GM19023 (cell line): ENCODE results near the gene CHST11.

Experiments
- ATAC-seq: cut with Tn5 transposase; IDR thresholded peaks from one replicate; pipeline ENCODE4 v1.9.1; 2021; ENCODE audit warnings: mild to moderate bottlenecking, moderate library complexity; ENCODE audit not compliant: unreplicated experiment

CHST11 gene

DNA sequence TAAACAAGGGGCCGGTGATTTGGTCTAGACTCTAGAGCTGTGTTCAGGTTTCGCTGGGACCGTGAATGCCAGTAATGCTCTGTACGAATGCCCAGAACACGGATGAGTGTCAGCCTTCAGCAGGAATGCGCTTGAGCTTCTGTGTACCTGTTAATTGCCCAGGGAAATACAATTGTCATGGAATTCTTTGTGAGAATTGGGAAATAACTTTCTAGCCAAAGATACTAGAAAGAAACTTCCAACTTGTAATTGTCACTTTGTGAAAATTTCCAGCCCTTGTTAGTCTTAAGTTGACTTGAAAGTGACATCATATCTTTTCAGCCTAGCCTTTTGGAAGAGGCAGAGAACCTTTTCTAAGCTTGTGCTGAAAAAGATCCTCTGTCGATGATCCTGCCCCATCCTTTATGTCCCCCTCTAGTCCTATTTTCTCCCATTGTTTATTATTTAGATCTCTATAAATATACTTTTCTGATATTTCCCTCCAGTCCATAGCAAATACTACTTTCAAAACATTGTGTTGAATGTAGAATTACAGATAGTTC lies 2.7 kb downstream of the CHST11 start:
- no peak for ATAC-seq

DNA sequence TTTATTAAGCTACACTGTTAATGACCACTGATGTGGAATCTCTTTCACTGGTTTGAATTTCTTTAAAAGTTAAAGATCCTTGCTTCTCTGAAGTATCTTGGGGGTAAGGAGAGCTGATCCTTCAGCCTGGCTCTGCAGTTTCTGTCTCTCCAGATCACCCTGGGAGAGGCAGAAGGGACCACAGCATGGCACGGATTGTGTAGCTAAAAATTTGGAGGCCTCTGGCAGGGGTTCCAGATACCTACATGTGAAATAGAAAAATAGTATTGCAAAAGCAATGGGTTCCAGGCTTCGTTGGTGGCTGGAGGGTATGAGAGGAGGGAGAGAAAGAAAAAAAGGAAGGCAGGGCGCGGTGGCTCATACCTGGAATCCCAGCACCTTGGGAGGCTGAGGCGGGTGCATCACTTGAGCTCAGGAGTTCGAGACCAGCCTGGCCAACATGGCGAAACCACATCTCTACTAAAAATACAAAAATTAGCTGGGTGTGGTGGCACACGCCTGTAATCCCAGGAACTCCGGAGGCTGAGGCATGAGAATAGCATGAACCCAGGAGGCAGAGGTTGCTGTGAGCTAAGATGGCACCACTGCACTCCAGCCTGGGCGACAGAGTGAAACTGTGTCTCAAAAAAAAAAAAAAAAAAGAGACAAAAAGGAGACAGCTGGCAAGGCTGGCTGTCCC lies 3.4 kb downstream of the CHST11 start:
- ATAC-seq = no peak

DNA sequence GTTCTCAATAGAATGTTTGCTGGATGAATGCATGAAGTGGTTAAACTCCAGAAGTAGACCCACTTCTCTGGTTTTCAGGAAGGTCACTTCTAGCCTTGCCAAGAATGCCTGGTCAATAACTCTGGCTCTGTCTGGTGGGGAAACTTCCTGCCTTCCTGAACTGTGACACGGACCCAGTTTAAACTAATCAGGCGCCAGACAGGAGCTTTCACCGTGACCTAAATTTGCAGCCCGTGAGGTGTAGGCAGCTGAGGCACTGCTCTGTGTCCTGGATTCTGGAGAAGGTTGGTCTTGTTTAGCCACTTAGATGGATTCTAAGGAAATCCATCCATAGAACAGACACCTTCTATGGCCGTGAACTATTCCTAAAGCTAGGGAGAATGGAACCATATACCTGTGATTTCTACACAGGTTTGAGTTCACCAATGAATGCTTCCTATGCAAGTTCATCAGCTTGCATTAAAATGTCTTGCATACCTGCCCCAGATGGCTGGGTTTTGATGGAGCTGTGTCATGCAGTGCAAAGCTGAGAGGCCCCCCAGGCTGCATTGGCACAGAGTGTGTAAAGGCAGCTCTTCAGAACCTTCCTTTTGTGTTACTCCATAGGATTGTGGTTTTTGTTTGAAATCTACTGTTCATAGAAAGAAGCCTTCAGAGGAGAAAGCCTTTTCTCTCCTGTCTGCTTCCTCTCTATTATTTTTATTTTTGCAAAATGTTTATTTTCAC lies 4.4 kb downstream of the CHST11 start:
- no peak for ATAC-seq

DNA sequence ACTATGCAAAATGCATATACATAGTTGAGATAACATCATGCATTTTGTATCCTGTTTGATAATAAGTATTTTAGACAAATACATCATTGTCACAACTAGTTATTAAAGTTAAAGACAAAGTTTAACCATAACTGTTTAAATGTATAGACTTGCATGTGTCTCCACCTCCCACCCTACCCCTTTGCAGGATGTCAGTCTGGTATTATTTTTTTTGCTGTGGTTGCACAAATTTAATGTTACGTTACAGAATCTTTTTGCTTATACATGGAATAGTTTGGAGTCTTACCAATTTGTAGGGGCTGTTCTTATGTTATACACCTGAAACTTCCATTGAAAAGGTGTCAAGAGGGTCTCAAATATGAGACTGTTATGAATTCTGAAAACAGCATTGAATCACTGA lies 5.6 kb downstream of the CHST11 start:
- ATAC-seq = no peak

DNA sequence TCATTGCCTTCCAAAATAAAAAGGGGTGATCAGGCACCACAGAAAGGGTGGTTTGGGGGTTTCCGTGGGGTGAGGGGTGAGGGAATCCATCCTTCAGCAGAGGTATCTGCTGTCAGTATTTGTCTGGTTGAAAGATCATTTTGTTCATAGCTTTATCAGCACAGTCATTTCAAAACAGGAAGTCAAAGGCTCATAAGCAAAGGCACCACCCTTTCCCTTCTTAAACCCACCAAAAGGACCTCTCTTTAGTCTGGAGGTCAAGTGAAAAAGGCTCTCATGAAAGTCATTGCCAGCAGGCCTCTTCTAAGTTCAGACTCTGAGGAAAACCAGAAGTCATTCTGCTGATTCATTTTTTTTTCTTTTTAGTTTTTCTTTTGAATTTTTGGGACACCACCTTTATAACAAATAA lies 6.2 kb downstream of the CHST11 start:
- peak; percentile 48 for ATAC-seq

DNA sequence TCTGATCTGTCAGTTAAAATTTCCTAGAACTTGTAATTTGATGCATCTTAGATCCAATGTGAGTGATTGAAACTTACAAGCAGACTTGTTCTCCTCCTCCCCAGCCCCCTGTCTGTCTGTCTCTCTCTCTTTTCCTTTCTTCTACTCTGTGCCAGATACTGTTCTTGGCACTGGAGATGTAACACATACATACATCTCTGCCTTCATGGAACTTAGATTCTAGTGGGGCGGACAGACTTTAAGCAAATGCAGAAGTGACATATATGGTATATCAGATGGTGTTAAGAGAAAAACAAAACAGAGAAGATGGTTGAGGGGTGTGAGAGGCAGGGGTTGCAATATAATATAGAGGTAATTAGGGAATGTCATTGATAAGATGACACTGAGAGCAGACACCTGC lies 6.6 kb downstream of the CHST11 start:
- no peak for ATAC-seq

DNA sequence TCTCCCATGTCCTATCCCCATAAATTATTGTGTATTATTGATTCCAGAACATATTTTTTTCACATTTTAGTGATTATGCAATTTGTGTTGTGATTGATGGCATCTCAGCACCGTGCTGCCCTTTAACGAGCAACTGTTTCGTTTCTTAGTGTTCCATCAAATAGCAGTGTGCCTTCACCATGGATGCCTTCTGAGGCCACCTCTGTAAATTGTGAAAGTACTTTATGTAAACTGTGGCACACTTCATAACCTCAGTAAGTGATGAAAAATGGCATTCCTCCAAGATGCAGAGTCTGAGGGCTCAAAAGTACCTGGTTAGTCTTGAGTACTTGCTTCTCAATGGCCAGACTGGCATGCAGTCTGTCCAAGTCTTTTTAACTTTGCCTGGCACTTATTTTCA lies 8.2 kb downstream of the CHST11 start:
- no peak for ATAC-seq

DNA sequence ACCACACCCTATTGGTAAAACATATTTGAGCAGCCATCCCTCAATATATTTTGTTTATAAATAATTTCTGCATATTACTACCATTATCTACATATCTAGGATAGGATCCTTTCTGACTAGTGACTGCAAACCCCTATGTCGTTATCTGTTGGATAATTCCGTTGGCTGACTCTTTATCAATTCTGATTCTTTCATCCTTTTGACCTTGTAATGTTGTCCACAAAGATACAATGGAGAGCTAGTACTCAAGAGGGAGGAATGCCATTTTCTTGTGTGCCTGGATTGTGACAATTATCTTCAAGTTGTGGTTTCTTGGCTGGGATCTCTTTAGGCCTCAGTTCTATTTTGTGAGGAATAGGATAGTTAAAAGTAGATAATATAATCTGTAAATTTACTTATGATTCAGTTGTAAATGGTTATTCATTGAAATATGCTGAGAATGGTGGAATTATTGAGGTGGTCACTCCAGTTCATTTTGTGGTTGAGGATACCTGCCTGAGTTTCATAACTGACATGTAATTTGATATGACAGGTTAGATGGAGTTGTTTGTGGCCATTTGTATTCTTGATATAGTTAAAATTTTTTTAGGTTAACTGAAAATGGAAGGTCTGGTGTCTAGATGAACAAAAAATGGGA lies 10.1 kb downstream of the CHST11 start:
- no peak for ATAC-seq

DNA sequence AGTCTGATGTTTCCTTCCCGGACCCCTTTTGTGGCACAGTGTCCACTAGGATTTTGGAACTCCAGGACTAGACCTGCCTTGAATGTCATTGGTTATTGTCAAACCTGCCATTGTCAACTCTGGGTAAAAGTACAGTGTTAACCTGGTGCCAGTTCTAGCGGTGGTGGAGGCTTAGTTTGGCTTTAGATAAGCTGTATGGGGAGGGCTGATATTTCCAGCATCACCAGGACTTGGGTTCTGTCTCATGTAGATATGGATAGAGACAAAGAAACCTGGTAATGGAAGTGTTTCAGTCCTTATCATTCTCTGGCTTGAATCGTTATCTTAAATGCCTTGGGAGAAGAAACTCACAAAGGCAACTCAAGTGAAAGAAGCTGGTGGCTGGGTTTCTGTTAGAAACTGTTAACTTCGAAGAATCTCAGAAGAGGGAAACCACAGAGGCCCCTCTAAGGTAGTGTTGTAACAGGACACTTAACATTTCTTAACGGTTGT lies 10.6 kb downstream of the CHST11 start:
- ATAC-seq = no peak

DNA sequence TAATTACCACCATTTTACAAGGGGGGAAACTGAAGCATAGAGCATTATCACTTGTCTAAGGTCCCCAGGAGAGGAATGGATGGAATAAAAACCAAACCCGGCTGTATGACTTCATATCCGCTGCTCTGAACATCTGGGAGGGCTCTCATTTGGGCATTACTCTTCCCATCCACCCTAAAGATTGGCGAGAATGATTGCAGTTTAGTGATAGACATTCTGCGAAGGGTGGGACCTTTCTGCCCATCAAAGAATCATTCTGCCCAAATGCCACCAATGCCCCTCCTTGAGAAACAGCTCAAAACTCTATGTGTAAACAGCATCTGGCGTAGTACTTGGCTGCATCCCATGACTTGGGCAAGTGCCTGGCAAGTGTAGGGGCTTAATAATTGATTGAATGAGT lies 11.6 kb downstream of the CHST11 start:
- no peak for ATAC-seq

DNA sequence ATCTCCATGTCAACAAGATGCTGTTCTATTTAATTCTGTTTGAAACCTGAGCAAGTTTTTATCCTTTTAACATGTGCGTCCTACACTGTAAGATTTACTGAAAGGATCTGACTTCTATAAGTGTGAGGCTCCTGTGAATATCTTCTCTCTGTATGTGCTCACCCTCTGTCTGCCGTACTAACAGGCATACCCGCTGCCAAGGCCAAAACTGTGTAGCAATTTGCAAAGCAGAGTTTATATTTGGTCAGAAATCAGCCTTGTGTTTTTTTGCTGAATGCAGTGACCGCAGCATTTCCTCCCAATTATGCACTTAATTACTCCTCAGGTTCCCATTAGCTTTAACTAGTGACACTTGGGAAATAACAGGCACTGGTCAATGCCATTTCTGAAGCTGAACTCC lies 12.3 kb downstream of the CHST11 start:
- ATAC-seq = no peak

DNA sequence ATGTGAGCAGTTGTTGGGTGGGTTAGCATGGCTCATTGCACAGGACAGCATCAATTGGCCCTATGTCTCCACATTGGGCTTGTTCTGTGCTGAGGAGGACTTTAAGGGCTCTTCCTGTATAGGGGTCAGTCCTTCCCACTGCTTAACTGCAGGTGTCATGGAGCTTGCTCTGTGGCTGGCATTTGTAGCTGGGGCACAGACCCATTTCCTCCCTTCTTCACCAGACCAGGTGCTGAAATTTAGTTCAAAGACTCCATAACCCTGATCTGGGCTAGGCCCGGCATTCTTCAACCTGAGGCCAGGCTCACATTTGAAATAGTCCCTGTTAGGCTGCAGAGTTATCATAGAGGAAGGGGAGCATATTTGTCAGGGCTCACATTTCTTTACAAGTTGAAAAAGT lies 12.8 kb downstream of the CHST11 start:
- ATAC-seq = no peak

DNA sequence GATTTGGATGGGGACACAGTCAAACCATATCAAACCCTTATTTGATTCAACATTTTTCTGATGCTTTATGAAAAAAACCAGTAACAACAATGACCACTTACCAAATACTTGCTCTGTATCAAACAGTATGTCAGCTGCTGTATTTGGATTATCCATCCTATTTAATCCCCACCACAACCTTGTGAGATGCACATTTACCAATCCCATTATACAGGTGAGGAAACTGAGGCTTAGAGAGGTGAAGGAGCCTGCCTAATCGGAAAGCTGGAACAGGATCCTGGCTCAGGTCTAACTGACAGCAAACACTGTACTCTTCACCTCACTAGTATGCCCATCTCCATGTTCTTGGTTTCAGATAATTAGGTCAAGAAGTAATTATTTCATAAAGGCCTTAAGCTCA lies 13.8 kb downstream of the CHST11 start:
- ATAC-seq = no peak

DNA sequence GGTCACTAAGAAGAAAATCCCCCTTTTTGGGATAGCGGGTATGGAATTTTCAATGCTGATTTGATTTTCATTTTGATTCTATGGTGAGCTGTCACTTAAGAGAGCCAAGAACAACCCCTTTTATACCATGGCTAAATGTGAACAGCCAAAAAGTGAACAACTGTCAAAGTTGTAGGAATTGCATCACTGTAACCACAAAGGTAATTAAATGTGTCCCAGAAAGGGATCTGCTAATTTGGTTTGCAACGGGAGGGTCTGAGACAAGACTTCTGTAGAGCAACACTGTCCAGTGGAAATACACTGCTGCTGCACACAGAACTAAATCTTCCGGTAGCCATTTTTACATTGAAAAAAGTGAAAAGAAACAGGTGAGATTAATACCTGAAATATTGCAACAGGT lies 14.6 kb downstream of the CHST11 start:
- no peak for ATAC-seq

DNA sequence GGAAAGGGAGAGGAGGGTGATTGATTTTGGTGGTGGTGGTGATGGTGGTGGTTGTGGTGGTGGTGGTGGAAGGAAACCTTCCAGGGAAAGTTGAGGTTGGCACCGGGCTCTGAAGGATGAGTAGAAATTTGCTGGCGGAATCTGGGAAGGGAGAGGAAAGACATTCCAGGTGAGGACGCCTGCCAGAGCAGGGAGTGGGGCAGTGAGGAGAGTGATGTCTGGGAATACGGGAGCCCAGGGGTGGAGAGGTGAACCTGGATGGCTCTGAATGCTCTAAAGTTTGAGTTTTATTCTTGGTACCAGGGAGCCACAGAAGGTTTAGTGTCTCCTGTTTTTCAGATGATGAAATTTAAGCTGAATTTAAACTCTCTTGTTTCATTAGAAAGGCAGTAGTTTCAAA lies 16.0 kb downstream of the CHST11 start:
- no peak for ATAC-seq

DNA sequence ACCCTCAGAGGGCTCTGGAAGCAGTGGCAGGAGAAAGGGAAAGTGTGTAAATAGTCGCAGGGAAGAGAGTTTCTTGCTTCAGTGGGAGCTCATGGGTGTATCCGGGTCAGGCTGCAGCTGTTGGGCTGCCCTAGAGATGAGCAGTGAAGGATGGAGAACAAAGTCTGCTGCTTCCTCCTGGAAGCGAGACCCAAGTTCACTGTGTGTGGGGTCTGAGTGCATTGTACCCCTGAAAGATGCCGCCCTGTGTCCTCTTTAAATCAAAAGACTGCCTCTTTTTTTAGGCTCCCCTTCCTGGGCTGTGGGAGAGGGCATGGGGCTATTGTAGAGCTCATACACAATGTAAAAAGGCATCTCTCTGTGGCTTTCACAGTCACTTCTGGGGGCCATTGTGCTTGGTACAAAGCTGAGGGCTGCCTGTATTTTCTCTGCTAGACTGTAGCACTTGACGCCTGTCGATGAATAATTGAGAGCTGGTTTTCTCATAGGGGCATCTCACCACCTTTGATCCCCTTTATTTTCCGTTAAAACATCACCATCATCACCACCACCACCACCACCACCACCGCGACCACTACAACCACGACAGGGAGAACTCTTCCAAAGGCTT lies 16.7 kb downstream of the CHST11 start:
- peak; percentile 69 for ATAC-seq

DNA sequence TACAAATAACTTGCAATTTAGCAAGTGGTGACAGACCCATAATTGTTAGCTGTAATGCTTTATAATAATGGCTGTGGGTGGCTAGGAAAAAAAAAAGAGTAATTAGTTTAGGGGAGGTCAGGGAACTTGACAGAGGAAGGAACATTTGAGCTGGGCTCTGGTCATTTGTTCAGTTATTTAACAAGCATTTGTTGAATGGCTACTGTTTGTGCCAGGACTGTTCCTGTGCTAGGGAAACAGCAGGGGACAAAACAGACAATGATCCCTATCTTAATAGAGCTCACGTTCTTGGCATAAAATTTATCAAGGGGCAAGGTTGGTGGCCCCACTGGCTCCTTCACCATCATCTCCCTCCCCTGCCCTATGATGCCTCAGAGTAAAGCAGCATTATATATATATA lies 18.5 kb downstream of the CHST11 start:
- ATAC-seq = no peak

DNA sequence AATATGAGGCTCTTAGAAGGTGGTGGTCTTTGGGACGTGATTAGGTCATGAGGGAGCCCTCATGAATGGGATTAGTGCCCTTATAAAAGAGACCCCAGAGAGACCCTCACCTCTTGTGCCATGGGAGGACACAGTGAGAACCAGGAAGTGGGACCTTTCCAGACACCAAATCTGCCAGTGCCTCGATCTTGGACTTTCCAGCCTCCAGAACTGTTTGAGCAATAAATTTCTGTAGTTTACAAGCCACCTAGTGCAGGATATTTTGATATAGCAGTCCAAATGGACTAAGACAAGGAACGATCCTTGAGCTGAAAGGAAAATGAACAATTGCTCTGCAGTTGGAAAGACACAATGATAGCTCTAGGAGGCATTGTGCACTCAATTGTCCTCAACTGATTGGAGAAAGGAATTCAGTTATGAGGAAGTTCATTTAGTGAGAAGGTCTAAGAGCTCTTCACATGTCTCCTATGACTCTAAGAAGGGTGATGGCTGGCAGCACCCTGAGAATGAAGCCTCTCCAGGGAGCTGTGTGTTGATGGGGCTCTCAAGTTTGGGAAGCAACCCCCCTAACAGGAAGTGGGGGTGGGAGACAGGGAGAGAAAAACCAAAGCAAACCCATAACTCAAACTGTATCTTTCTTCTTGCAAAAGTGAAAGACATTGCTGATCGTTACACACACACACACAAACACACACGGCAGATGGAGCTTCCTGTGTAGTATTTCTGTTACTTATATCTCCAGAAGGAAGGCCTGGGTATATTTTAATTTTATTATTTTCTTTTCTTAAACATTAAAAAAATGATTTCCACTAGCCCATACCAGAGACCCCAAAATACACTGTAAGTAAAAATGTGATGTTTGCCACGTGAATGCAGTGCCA lies 21.0 kb downstream of the CHST11 start:
- no peak for ATAC-seq

DNA sequence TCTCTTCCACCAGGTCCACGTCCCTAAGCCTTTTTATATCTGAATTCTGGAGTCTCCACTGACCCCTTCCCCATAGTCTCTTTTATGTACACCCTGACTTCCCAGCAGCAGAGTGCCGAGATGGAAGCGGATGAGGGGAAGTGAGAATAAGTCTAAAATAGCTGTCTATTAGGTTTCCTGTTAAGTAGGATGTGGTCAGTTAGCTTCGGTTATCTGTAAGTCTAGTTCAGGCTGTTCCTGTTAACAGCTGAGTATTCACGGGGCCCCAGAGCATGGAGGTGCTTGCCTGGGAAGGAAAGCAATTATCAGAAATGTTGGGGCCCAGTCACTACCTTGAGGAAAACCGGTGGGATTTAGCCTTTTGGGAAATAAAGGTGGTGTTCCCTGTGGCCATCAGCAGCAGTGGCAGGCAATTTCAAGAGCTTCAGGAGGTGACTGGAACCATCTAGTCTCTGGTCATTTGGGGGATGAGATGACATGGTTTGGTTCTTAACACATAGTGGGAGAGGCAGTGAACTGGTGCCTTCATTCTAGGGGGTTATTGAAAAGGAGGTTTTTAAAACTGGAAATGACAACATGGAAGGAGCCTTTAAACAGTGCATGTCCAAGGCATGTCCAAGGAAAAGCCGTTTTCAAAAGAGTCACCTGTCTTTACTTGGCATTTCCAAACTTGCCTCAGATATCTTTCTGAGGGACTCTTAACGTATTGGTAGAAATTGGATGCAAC lies 21.8 kb downstream of the CHST11 start:
- peak; percentile 81 for ATAC-seq
